Transverse colon (tissue), 3 donors: ENCODE results near the gene UBE2O.

Experiments used
- CTCF ChIP-seq, 5 experiments: fragments of 200-600 bp in 3 of 5; fragments of 450-650 bp in 2 of 5; sonication (generic) in 3 of 5; IDR thresholded peaks; 1 replicate in 2 of 5; 2 replicates in 3 of 5; pipeline ENCODE4 v1.5.1; 2016 to 2017; ENCODE audit warnings: antibody characterized with exemption in 5 of 5, inconsistent platforms in 3 of 5, mild to moderate bottlenecking in 2 of 5, moderate library complexity in 1 of 5
- POLR2A ChIP-seq: fragments of 450-650 bp; IDR thresholded peaks from one replicate; pipeline ENCODE4 v1.6.1; 2016; ENCODE audit warnings: antibody characterized with exemption, mild to moderate bottlenecking, moderate library complexity

GRCh38 chr17:76415786-76416185 lies 37.2 kb downstream of the UBE2O start:
- TF ChIP-seq CTCF (IDR thresholded peaks at IDR 0.05) (no peak), POLR2A (no peak)
